ENCODE data around the gene ACR. TPM values are rescaled to one million over a fixed set of nuclear protein-coding genes. Genes with fewer than 3 reads are reported as not detected.

Gene ACR
- total RNA-seq, result 0.40 TPM
- long read RNA-seq, result 0 reads

GRCh38 chr22:50737728-50738648, at the start of gene ACR:
Gene ACR (plus strand): TSS chr22:50738204. CDS start chr22:50738236, 32 bp downstream.
- intact Hi-C loops (cut with DNase I), result no loop called here
- peak; percentile 71 for DNase-seq (ENCODE audit: low spot score)

DNA sequence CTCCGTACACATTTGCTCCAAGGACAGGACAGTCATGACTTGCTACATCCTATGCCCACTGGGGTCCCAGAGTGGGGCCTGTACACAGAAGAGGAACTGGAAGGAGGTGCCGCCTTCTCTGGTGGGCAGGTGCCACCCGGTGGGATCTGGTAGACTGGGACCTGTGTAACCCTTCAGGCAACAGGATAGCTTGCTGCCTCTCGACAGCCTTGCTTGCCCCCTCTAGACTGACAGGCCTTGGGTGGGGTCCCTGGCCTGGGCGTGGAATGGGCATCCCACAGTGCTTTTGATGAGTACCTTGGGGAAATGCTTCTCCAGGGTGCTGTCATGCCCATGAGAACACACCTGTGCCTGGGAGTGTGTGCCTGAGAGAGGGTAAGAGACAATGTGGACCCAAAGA, 49.6 kb upstream of the ACR start:
- DNase-seq (ENCODE audit: low spot score), result peak; percentile 35
- intact Hi-C loops (cut with DNase I), result no loop called here

- DNase-seq (ENCODE audit: low spot score), result no peak
- intact Hi-C loops (cut with DNase I), result no loop called here
These were observed 46.5 kb upstream of the ACR start for GRCh38 chr22:50691521-50691920.

DNA sequence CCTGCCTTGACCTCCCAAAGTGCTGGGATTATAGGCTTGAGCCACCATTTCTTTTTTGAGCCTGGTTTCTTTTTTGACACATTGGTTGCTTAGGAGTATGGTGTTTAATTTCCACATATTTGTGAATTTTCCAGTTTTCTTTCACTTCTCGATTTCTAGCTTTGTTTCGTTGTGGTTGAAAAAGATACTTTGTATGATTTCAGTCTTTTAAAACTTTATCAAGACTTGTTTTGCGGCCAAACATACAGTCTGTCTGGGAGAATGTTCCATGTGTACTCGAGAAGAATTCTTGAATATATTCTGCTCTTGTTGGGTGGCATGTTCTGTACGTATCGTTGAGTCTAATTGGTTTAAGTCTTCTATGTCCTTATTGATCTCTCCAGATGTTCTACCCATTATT, 44.5 kb upstream of the ACR start:
- DNase-seq (ENCODE audit: low spot score), result no peak
- intact Hi-C loops (cut with DNase I), result no loop called here

- intact Hi-C loops (cut with DNase I), result no loop called here
- no peak for DNase-seq (ENCODE audit: low spot score)
These were observed 43.9 kb upstream of the ACR start for GRCh38 chr22:50694099-50694605.

GRCh38 chr22:50694766-50695420, 43.1 kb upstream of the ACR start:
- intact Hi-C loops (cut with DNase I), result no loop called here
- peak; percentile 59 for DNase-seq (ENCODE audit: low spot score)

DNA sequence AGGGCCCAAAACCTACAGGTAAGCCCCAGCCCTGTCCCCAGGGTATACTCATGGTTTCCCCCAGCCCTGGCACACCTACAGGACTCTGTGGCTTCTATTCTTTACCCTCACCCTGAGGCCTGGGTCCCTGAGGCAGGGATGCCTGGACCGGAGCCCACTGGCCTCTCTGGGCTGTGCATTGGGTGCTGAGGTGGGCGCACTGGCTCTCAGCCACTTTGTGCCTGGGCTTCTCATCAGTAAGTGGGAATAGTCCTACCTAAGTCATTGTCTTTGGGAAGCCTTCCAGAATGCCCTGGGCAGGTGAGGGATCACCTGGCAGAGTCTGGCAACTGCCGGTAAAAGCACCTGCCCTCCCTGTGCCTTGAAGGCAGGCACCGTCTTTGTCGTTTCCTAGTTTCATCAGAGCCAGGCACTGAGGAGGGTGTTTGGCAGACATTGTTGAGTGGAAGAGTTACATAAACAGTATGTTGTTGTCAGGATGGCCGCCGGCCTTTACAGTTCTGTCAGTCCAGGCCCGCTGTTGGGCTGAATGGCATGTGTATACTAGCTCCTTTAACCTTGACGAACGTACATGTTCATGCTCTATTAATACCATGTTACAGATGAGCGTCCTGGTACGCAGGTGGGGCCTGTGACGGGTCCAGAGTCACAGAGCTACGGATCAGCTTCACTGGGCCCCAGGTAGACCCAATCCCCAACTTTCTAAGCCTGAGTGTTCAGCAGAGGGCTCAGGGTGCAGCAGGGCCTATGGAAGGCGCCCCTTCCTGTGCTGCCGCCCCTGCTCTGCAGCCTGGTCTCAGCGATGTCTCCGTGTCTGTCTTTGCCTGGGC, 42.4 kb upstream of the ACR start:
- DNase-seq (ENCODE audit: low spot score), result peak; percentile 57
- intact Hi-C loops (cut with DNase I), result no loop called here

DNA sequence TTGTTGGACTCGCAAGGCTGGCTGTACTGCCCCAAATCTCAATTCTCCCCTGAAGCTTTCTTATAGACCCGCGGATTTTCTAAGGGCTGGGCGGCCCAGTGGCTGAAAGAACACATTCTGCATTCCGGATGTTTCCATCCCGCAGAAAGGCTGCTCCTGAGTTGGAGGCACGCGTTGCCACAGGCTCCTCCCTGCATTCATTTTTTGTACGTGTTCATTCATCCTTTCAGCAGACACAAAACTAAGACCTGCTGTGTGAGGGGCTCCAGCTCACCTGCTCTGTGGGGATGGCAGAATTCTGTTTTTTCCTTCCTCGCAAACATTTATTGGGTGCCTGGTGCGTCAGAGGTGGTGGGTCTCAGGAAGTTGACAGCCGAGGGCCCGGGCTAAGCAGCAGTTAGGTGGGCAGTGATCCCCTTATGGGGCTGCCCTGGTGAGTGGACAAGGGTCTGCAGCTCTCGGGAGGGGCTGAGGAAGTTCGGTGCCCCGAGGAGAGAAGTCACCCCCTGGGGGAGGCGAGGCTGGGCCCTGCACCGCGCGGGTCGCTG, 41.7 kb upstream of the ACR start:
- intact Hi-C loops (cut with DNase I), result no loop called here
- peak; percentile 47 for DNase-seq (ENCODE audit: low spot score)

GRCh38 chr22:50696799-50697561, 41.0 kb upstream of the ACR start:
- DNase-seq (ENCODE audit: low spot score), result peak; percentile 68
- intact Hi-C loops (cut with DNase I), result no loop called here

DNA sequence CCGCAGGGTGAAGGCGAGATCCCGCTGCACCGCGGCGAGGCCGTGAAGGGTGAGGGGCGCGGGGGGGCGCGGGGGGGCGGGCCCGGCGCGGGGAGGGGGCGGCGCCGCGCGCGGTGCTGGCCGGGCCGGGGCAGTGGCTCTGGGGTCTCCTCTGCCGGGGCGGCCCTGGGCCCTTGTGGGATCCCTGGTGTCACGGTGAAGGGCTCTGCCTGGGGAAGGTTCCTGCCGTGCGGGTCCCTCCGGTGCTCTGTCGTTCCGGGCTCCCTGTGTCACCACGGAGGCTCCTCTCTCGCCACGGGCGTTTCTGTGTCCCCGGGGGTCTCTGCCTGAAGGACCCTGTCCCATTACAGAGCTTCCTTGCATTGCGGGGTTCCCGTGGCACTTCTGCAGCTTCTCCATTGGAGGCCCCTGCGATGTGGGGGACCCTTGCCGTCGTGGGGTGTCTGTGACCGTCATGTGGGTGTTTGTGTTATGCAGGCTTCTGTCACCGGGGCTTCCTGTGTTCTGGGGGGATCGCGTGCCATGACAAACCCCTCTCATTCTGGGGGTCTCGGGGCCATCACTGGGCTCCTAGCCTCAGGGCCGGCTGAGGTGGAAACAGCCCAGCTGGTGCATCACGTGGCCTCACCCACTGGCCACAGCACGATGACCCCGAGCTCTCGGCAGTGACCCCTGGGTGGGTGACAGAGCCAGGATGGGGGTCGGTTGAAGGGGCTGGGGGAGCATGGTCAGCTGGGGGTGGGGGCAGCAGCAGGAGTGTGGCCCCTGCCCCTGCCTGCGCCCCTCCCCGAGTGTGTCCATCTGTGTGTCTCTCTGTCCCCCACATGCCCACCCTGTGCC, 40.1 kb upstream of the ACR start:
- intact Hi-C loops (cut with DNase I), result no loop called here
- peak; percentile 51 for DNase-seq (ENCODE audit: low spot score)

GRCh38 chr22:50698546-50698945, 39.5 kb upstream of the ACR start:
- intact Hi-C loops (cut with DNase I), result no loop called here
- peak; percentile 66 for DNase-seq (ENCODE audit: low spot score)

GRCh38 chr22:50699001-50699755, 38.8 kb upstream of the ACR start:
- intact Hi-C loops (cut with DNase I), result no loop called here
- peak; percentile 71 for DNase-seq (ENCODE audit: low spot score)

DNA sequence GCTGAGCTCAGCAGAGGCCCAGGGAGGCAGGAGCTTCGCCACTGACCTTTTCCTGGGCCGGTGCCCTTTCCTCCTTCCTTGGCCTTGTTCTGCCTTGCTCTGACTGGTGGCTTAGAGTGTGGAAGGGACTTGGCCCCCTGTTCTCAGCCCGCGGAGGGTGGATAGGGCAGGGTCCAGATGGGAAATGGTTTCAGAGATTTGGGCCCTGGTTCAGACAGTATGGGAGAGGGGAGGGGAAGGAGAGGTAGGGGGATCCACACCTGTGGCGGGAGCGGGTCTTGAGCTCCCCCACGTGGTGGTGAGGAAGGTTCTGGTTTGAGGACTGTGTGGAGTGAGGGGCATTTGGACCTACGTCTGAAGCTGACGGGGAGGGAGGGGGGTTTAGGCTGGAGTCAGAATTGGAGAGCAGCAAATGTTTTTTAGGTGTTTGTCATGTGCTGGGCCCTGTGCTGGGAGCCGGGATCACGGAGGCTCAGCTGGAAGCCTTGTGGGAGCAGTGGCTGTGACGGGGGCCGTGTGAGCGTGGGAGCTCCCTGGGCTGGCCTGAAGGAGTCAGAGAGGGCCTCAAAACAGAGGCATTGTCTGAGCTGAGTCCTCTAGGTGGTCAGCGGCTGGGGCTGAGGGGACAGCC, 38.1 kb upstream of the ACR start:
- peak; percentile 4 for DNase-seq (ENCODE audit: low spot score)
- intact Hi-C loops (cut with DNase I), result loop anchor here (5.0 kb wide), 1 partner anchor 73 kb away; the partner anchor contains the start of gene ARSA

GRCh38 chr22:50700387-50701075, 37.5 kb upstream of the ACR start:
- peak; percentile 73 for DNase-seq (ENCODE audit: low spot score)
- intact Hi-C loops (cut with DNase I), result loop anchor here (5.0 kb wide), 1 partner anchor 73 kb away; the partner anchor contains the start of gene ARSA

DNA sequence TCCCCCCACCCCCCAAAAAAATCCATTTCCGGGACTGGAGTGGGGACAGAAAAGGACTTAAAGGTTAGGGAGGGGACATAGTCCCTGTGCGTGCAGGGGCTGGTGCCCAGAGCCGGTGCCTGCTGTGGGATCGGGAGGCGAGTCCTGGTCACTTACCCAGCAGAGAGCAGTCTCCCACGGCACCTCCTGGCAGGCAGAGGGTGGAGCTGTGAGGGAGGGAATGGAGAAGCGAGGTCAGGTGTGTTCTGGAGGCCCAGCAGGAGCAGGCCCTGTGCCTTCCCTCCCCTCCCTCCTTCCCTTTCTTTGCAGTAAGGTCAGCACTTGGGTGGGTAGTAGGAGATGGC, 37.0 kb upstream of the ACR start:
- DNase-seq (ENCODE audit: low spot score), result peak; percentile 58
- intact Hi-C loops (cut with DNase I), result loop anchor here (5.0 kb wide), 1 partner anchor 74 kb away; the partner anchor contains the start of gene ARSA
